T1000 (cell line): ENCODE results near the gene EVI5L.

Experiments used
- DNase-seq: peaks from one replicate; lab custom pipeline; 2025; ENCODE audit warnings: mixed read lengths; lab: John Stamatoyannopoulos, UW

The EVI5L gene

GRCh38 chr19:7898967-7899366 is 68.9 kb downstream of the EVI5L start:
- DNase-seq, result no peak

- no peak for DNase-seq
Observed at GRCh38 chr19:7899751-7900378, 69.8 kb downstream of the EVI5L start.

GRCh38 chr19:7900401-7900870 is 70.4 kb downstream of the EVI5L start:
- DNase-seq, result no peak

GRCh38 chr19:7900931-7901330 is 70.9 kb downstream of the EVI5L start:
- DNase-seq, result no peak

GRCh38 chr19:7901337-7901736 is 71.3 kb downstream of the EVI5L start:
- no peak for DNase-seq

- no peak for DNase-seq
Observed at GRCh38 chr19:7902796-7903243, 72.8 kb downstream of the EVI5L start.

GRCh38 chr19:7903244-7904073 is 73.4 kb downstream of the EVI5L start, which contains the start of gene MAP2K7:
Gene MAP2K7 (plus strand): TSS chr19:7903877. CDS start chr19:7903945, 68 bp downstream.
- DNase-seq, result peak; percentile 99

- no peak for DNase-seq
Observed at GRCh38 chr19:7904074-7905020, 74.3 kb downstream of the EVI5L start.

- no peak for DNase-seq
Observed at GRCh38 chr19:7905268-7905667, 75.2 kb downstream of the EVI5L start.

GRCh38 chr19:7905859-7906258 is 75.8 kb downstream of the EVI5L start:
- no peak for DNase-seq

- no peak for DNase-seq
Observed at GRCh38 chr19:7907122-7907521, 77.1 kb downstream of the EVI5L start.

- DNase-seq, result no peak
Observed at GRCh38 chr19:7907544-7907943, 77.5 kb downstream of the EVI5L start.

GRCh38 chr19:7908078-7908699 is 78.2 kb downstream of the EVI5L start:
- no peak for DNase-seq

- DNase-seq, result no peak
Observed at GRCh38 chr19:7908742-7909461, 78.9 kb downstream of the EVI5L start.

GRCh38 chr19:7909471-7910067 is 79.6 kb downstream of the EVI5L start:
- no peak for DNase-seq

GRCh38 chr19:7910321-7911161 is 80.5 kb downstream of the EVI5L start:
- DNase-seq, result no peak

- DNase-seq, result no peak
Observed at GRCh38 chr19:7911508-7912143, 81.6 kb downstream of the EVI5L start.

GRCh38 chr19:7912144-7912696 is 82.2 kb downstream of the EVI5L start:
- no peak for DNase-seq
